HG03558 (cell line): ENCODE measurements around the gene PPP3CA.
A peak's percentile ranks its signal among the peaks of the same experiment; 100 is the strongest.

Experiments
- ATAC-seq: cut with Tn5 transposase; IDR thresholded peaks from one replicate; pipeline ENCODE4 v1.9.1; 2021; ENCODE audit warnings: moderate number of reproducible peaks; ENCODE audit not compliant: unreplicated experiment; ENCODE audit errors: extremely low read depth

The PPP3CA gene

DNA sequence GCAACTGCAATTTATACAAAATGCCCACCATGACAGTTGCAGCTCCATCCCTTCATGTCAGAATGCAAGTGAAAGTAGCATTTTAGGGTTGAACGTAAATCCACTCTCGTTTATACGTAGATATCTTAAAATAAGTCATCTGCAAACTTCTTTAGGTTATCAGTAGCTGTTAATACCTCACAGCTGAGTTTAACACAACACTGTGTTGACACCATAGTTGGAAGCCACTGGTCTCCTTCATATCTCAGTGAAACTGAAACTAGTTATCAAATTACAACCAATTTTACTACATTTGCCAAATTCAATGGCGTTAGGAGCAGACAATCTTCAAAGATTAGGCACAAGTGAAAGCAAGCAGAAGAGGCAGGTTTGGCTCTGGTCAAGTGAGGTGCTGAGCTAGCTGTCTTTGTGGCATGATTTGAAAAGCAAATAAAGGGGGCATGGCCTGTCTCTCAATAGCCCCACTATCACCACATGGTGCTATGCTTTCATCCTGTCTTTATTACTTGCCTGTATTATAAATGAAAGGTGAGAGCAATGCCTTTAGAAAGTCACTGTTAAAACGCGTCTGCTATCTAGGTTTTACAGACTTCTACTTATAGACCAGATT, 12.3 kb downstream of the PPP3CA start:
- ATAC-seq = peak; percentile 38

- ATAC-seq = no peak
Measured at GRCh38 chr4:101332424-101332823, 14.9 kb downstream of the PPP3CA start.

- no peak for ATAC-seq
Measured at GRCh38 chr4:101331017-101331416, 16.3 kb downstream of the PPP3CA start.

- no peak for ATAC-seq
Measured at GRCh38 chr4:101329592-101329991, 17.7 kb downstream of the PPP3CA start.

DNA sequence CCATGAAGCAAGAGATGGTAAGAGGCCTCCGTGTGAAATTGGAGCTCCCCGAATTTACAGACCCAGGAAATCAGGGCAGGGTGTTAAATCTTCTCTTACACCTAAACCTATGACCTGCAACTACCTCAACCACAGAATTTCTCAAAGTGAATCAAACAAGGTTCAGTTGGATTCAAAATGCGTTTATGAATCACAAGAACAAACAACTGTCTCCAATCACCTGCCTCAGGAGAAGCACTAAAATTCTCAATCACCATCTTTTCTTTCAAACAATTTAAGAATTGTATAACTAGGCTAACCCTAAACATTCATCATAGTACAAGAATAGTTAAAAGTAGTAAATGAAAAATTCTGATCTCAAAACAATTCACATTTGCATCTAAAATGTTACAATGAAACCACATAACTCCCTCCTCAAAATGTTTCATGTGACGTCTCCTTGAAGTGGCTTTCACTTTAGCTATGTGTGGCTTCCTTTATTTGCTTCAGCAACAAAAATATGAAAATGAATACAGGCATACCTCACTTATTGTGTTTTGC, 19.2 kb downstream of the PPP3CA start:
- peak; percentile 69 for ATAC-seq

GRCh38 chr4:101326576-101326975, 20.8 kb downstream of the PPP3CA start:
- no peak for ATAC-seq

GRCh38 chr4:101322743-101323142, 24.6 kb downstream of the PPP3CA start:
- ATAC-seq = no peak

DNA sequence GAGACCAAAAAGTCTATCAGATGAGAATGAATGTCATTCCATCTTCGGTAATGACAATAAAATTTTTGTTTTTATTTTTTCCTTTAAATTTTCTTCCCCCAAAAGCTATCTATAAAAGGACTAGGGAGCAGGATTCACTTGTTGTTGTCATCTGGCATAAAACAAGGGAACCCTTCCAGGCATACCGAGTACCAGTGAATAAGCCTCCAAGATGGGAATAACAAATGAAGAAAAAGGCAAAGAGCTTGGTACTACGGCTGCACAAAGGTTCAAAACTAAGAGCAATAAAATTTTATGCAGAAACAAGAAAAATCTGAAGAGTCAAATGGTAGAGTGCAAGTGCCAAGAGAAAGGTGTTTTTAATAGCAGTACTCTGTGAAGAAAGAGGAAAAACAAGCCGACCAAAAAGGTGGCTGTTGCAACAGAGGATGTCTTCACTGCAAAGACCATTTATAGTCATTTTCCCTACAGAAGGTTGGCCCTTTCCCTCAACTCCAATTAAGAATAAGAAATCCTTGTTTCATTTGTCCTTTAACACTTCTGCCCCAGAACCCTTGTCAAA, 25.8 kb downstream of the PPP3CA start:
- no peak for ATAC-seq

DNA sequence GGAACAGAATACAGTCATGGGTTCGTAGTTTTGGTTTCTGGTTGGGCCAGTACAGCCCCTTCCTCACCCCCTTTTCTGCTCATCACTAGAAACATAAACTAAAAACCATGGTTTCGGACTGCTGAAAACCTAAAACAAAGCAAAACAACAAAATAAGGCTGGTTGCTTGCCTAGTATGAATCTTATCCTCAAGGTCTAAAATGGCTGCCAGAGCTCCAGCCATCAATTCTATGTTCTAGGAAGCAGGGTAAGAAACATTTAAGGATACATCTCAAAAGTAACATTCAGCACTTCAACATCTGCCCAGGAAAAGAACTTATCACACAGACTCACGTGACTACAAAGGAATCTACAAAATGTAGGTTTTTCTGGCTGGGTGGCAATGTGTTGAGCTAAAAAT, 31.5 kb downstream of the PPP3CA start:
- ATAC-seq = no peak

DNA sequence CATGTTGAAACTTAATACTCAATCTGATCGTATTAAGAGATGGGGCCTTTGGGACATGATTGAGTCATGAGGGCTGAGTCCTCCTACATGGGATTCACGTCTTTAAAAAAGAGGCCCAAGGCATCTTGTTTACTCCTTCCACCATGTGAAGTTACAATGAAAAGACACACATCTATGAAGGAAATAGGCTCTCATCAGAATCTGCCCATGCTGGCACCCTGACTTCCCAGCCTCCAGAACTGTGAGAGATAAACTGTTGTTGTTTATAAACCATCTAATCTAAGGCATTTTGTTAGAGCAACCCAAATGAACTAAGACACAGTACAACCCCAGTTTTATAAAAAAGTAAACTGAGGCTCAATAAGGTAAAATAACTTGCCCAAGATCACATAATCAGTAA, 32.3 kb downstream of the PPP3CA start:
- no peak for ATAC-seq

DNA sequence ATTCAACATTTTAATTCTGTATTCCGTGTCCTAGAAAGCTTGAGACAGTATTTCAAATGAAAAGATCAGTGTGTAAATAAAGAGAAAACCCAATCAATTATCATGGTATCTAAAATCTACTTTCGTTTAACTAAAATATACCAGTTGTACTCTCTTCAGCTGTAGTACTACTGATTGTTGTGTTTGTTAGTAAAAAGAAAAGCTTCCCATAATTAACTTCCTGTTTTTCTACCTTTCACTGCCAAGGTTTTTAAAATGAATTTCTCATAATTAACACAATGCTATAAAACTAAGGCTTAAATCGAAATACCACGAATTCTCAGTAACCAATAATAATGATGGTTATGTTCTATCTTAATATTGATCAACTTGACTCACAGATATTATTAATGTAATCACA, 37.4 kb downstream of the PPP3CA start:
- ATAC-seq = no peak

DNA sequence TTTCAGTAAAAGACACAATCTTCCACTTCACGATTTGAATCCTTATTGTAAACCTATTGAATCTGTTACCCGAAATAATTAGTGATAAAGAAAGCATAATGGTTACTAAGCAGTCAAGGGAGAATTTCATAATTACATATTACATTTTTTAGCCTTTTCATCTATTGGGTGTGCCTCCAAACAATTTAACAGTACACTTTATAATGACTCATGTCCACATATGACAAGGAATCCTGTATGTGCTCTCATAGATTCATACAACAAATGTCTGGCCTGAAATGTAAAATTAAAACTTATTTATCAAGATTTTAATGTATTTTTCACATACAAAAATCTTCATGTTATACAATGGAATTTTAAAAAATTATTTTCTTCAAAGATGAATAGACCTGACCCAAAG, 39.4 kb downstream of the PPP3CA start:
- no peak for ATAC-seq

DNA sequence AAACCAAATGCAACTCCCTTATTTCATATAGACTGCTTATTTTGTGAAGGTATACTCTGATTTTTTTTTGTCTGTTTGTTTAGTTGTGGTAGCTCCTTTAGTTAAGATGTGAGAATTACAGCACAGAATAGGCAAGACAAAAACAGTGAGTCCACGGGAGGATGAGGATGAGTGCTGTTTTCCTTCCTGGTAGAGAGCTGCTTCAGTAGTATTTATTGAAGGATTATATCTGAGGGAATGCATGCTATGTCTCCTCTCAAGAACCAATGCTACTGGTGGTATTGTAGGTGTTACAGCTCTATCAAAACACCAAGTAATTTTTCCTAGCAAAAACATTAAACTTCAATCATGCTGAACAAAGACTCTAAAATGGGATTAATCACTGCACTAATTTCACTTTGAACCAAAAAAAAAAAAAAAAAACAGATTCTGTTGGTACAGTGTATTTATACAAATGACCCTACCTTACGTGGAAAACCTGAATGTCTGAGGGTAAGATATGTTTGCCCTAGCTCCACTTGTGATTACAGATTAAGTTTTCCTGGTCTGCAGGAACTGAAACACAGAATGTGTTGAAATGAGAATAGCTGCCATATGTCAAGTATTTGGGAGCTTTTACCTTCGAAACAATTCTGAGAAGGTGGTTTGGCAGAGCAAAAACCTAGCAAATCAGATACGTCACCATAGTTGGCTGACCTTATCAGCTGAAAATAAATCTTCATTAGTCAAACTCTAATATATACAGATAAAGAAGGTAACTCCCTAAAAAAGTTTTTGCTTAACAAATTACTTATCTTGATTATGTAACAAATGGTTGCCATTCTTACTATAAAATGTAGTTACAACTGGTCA, 40.3 kb downstream of the PPP3CA start:
- no peak for ATAC-seq

- peak; percentile 82 for ATAC-seq
Measured at GRCh38 chr4:101306225-101306624, 41.1 kb downstream of the PPP3CA start.

DNA sequence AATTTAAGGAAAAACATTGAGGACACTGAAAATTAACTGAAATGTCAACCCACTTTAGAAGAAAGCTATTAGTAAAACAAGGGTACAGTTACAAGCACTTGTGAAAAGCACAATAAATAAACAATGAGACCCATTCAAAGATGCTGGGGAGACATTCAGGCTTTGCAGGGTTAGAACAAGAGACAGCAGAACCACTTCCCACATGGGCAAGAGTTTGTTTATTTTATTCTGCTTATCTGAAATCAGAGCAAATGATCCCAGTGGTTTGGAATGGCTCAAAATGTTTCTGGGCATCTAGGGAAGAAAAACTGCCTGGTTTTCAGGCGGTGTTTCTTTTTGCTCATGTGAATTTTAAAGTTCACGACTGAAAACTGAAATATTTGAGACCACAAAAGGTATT, 42.4 kb downstream of the PPP3CA start:
- ATAC-seq = no peak

DNA sequence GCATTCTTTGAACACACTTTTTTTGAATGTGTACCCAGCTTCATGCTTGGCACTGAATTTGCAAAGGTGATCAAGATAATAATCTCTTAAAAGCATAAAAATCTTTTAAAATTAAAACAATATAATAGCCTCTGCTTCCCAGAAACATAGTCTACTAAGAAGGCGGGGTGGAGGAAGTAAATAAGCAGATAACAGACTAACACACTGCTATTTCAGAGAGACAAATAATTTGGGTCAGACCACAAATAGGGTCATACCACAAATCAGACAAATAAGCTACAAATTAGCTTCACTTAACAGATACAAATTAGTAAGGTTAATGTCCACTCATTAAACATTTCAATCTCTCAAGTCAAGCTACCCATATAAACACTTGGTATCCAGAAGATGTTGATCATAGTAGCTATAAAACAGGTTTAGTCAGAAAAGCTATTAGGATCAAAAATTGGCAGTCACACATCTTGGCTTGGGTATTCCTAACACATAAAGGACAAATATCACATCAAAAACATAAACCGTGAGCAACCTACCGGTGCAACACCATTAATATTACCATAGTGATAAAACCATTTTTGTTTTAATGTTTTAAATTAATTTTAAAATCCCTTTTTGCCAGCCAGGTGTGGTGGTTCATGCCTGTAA, 47.3 kb downstream of the PPP3CA start:
- ATAC-seq = no peak

GRCh38 chr4:101299021-101299420, 48.3 kb downstream of the PPP3CA start:
- no peak for ATAC-seq

GRCh38 chr4:101295691-101296090, 51.6 kb downstream of the PPP3CA start:
- no peak for ATAC-seq

DNA sequence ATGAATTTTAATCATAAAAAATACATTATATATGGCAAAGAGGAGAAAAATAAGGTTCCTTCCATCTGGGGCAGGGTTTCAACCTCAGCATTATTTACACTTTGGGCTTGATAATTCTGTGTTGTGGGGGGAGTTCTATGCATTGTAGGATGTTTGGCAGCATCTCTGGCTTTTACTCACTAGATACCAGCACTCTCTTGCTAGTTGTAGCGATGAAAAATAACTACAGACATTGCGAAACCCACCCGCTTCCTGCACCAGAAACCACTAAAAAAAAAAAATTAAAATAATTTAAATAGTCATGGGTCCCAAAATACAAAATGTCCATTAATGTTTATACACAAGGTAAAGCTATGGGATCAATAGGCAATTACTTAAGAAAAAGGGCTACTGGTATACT, 52.7 kb downstream of the PPP3CA start:
- no peak for ATAC-seq

- ATAC-seq = no peak
Measured at GRCh38 chr4:101292901-101293300, 54.4 kb downstream of the PPP3CA start.

DNA sequence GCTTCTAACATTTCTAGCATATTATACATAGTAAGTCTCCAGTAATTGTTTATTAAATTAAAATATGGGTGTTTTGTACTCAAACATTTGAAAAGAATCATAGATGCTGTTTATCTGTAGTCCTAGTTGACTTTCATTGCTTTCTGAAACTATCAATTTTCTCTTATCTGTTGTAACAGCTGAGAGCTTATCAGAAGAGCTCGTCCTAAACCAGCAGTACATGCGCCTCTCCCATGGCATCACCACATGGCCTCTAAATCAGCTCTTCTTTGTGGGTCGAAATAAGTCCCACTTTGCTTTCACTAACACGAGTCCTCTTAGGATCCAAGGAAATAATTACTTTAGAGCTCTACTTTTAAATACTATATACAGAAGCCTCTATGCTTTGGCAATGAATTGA, 55.1 kb downstream of the PPP3CA start:
- no peak for ATAC-seq
